Measurements from ENCODE around the gene EIF4G3.
"Not testable (repeated sequence)": the region's sequence is repeated elsewhere in the genome, so short reads cannot be mapped to it uniquely, and the experiment has no call there.

EIF4G3 gene

GRCh38 chr1:21045351-21045750, 131.3 kb downstream of the EIF4G3 start:
- Histone ChIP-seq H3K4me3 (ENCODE audit: low read length) (no peak overlapping the region), H3K27ac (ENCODE audit: low read depth, low read length) (no peak overlapping the region), H3K9ac (ENCODE audit: low read length) (no peak overlapping the region), H3K36me3 (ENCODE audit: control insufficient read depth, insufficient read depth, low read length) (no peaks in the 10 kb centered on the region), H3K4me1 (ENCODE audit: control insufficient read depth, insufficient read depth, low read length) (peaks cover 2% of the 10 kb centered on the region), H3K27me3 (ENCODE audit: control insufficient read depth, insufficient read depth, low read length) (no peaks in the 10 kb centered on the region)

GRCh38 chr1:21042929-21043605, 133.6 kb downstream of the EIF4G3 start:
- Histone ChIP-seq H3K36me3 (ENCODE audit: control insufficient read depth, insufficient read depth, low read length) (no peaks in the 10 kb centered on the region), H3K27ac (ENCODE audit: low read depth, low read length) (no peak overlapping the region), H3K4me1 (ENCODE audit: control insufficient read depth, insufficient read depth, low read length) (peaks cover 2% of the 10 kb centered on the region), H3K27me3 (ENCODE audit: control insufficient read depth, insufficient read depth, low read length) (no peaks in the 10 kb centered on the region), H3K9ac (ENCODE audit: low read length) (no peak overlapping the region), H3K4me3 (ENCODE audit: low read length) (no peak overlapping the region)

DNA sequence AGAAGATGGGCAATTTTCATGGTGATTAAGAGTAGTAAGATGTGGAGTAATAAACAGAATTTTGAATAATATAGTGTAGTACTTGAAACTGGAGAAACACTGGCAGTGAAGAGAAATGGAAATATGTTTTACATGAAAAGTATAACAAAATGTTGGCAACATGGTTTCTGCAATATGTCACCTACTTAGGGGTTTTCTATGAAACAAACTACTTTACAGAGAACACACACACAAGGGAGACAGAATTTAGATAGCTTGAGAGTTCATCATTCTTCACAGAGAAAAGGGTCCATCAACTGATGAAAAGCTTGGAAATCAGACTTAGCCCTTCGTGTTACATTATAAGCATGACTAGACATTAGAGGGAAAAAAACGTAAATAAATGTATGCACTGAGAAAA, 135.2 kb downstream of the EIF4G3 start:
- H3K9ac ChIP-seq (ENCODE audit: low read length), result no peak overlapping the region
- no peaks in the 10 kb centered on the region for H3K27me3 ChIP-seq (ENCODE audit: control insufficient read depth, insufficient read depth, low read length)
- no peak overlapping the region for H3K27ac ChIP-seq (ENCODE audit: low read depth, low read length)
- H3K4me3 ChIP-seq (ENCODE audit: low read length), result no peak overlapping the region
- H3K36me3 ChIP-seq (ENCODE audit: control insufficient read depth, insufficient read depth, low read length), result no peaks in the 10 kb centered on the region
- H3K4me1 ChIP-seq (ENCODE audit: control insufficient read depth, insufficient read depth, low read length), result peaks cover 2% of the 10 kb centered on the region

- Histone ChIP-seq H3K4me1 (ENCODE audit: control insufficient read depth, insufficient read depth, low read length) (peaks cover 5% of the 10 kb centered on the region), H3K9ac (ENCODE audit: low read length) (no peak overlapping the region)
These were observed 139.6 kb downstream of the EIF4G3 start for GRCh38 chr1:21037091-21037490.

GRCh38 chr1:21035794-21036193, 140.9 kb downstream of the EIF4G3 start:
- Histone ChIP-seq H3K36me3 (ENCODE audit: control insufficient read depth, insufficient read depth, low read length) (no peaks in the 10 kb centered on the region), H3K4me1 (ENCODE audit: control insufficient read depth, insufficient read depth, low read length) (peaks cover 5% of the 10 kb centered on the region), H3K27ac (ENCODE audit: low read depth, low read length) (no peak overlapping the region), H3K9ac (ENCODE audit: low read length) (no peak overlapping the region), H3K27me3 (ENCODE audit: control insufficient read depth, insufficient read depth, low read length) (no peaks in the 10 kb centered on the region), H3K4me3 (ENCODE audit: low read length) (no peak overlapping the region)

More at GRCh38 chr1:21037091-21037490, 139.6 kb downstream of the EIF4G3 start:
- Histone ChIP-seq H3K36me3 (ENCODE audit: control insufficient read depth, insufficient read depth, low read length) (no peaks in the 10 kb centered on the region), H3K27ac (ENCODE audit: low read depth, low read length) (no peak overlapping the region), H3K4me3 (ENCODE audit: low read length) (no peak overlapping the region), H3K27me3 (ENCODE audit: control insufficient read depth, insufficient read depth, low read length) (no peaks in the 10 kb centered on the region)

DNA sequence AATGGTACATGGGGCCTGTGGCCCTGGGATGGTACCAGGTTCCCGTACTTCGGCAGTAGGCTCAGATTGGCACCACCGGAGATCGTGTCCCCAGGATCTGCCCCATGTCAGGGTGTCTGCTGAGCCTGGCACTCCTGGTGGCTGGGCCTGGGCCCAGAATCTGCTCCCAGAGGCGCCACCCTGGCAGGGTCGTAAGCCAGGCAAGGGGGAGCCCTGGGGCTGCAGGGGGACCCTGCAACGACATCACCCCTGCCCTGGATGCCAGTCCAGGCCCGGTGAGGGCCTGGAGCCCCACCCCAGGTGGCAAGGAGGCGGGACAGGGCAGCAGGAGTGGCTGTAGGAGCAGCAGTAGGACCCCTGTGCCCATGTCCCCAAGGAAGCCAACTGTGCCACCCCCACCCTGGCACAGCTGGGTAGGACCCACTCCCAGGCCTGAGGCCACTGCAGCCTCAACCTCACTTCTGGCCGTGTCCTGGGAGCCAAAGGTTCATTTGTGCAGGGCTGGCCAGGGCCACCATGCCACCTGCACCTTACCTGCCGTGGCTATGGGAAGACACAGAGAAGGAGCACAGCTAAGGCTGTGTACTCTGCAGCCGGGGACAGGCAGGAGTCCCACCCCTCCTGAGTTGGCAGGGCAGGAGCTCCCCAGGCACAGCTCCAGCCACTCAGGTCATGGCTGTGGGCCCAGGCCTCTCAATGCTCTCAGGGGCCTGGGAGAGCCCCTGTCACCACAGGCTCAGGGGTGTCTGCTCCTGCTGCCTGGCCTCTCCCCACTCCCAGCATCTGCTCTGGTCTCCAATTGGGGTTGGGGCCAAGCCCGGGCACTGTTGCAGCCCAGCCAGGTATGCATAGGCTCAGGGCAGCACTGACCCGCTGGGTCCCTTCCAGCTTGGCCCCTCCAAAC, 141.7 kb downstream of the EIF4G3 start:
- peaks cover 5% of the 10 kb centered on the region for H3K4me1 ChIP-seq (ENCODE audit: control insufficient read depth, insufficient read depth, low read length)
- H3K27me3 ChIP-seq (ENCODE audit: control insufficient read depth, insufficient read depth, low read length), result no peaks in the 10 kb centered on the region
- no peak overlapping the region for H3K27ac ChIP-seq (ENCODE audit: low read depth, low read length)
- H3K4me3 ChIP-seq (ENCODE audit: low read length), result no peak overlapping the region
- no peak overlapping the region for H3K9ac ChIP-seq (ENCODE audit: low read length)
- no peaks in the 10 kb centered on the region for H3K36me3 ChIP-seq (ENCODE audit: control insufficient read depth, insufficient read depth, low read length)

- Histone ChIP-seq H3K9ac (ENCODE audit: low read length) (no peak overlapping the region), H3K4me1 (ENCODE audit: control insufficient read depth, insufficient read depth, low read length) (peaks cover 5% of the 10 kb centered on the region), H3K36me3 (ENCODE audit: control insufficient read depth, insufficient read depth, low read length) (no peaks in the 10 kb centered on the region), H3K4me3 (ENCODE audit: low read length) (no peak overlapping the region), H3K27ac (ENCODE audit: low read depth, low read length) (no peak overlapping the region), H3K27me3 (ENCODE audit: control insufficient read depth, insufficient read depth, low read length) (no peaks in the 10 kb centered on the region)
These were observed 144.0 kb downstream of the EIF4G3 start for GRCh38 chr1:21032741-21033140.

GRCh38 chr1:21030181-21030580, 146.5 kb downstream of the EIF4G3 start:
- H3K9ac ChIP-seq (ENCODE audit: low read length), result no peak overlapping the region
- no peak overlapping the region for H3K4me3 ChIP-seq (ENCODE audit: low read length)
- no peak overlapping the region for H3K27ac ChIP-seq (ENCODE audit: low read depth, low read length)
- H3K4me1 ChIP-seq (ENCODE audit: control insufficient read depth, insufficient read depth, low read length), result peaks cover 5% of the 10 kb centered on the region
- no peaks in the 10 kb centered on the region for H3K27me3 ChIP-seq (ENCODE audit: control insufficient read depth, insufficient read depth, low read length)
- no peaks in the 10 kb centered on the region for H3K36me3 ChIP-seq (ENCODE audit: control insufficient read depth, insufficient read depth, low read length)

DNA sequence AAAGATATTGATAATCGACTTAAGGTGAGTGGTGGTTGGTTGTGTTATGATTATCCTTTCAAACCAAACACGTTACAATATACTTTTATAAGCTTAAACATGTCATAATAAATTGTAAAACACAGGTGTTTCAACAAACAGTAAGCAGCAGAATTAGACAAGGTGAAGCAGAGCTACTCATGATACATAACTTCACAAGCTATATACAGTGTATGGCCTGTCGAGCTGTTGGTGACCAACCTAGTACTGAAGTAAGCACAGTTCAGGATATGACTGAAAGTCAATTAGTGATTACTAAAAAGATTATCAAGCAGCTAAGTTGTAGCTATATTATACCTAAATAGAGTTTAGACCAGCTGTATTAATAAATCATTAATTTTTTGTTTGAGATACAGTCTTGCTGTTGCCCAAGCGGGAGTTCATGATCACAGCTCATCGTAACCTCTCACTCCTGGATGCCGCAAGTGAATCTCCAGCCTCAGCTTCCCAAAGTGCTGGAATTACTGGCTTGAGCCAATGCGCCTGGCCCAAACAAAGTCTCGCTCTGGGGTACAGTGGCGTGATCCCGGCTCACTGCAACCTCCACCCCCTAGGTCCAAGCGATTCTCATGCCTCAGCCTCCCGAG, 148.1 kb downstream of the EIF4G3 start:
- Histone ChIP-seq H3K27me3 (ENCODE audit: control insufficient read depth, insufficient read depth, low read length) (no peaks in the 10 kb centered on the region), H3K36me3 (ENCODE audit: control insufficient read depth, insufficient read depth, low read length) (no peaks in the 10 kb centered on the region), H3K4me1 (ENCODE audit: control insufficient read depth, insufficient read depth, low read length) (peaks cover 5% of the 10 kb centered on the region), H3K9ac (ENCODE audit: low read length) (no peak overlapping the region), H3K27ac (ENCODE audit: low read depth, low read length) (no peak overlapping the region), H3K4me3 (ENCODE audit: low read length) (no peak overlapping the region)

DNA sequence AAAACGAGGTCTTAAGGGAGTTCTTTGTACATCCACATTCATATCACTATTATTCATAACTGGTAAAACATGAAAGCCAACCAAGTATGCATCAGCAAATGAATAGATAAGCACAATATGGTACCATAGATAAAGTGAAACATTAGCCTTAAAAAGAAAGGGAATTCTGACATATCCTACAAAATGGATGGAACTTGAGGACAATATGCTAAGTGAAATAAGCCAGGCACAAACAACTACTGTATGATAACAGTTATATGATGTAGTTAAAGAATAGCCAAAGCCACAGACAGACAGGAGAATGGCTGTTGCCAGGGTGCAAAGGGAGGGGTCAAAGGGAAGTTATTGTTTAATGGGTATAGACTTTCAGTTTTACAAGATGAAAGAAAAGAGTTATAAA, 148.9 kb downstream of the EIF4G3 start:
- H3K4me3 ChIP-seq (ENCODE audit: low read length), result no peak overlapping the region
- no peaks in the 10 kb centered on the region for H3K36me3 ChIP-seq (ENCODE audit: control insufficient read depth, insufficient read depth, low read length)
- H3K27ac ChIP-seq (ENCODE audit: low read depth, low read length), result no peak overlapping the region
- H3K9ac ChIP-seq (ENCODE audit: low read length), result no peak overlapping the region
- no peaks in the 10 kb centered on the region for H3K27me3 ChIP-seq (ENCODE audit: control insufficient read depth, insufficient read depth, low read length)
- H3K4me1 ChIP-seq (ENCODE audit: control insufficient read depth, insufficient read depth, low read length), result peaks cover 5% of the 10 kb centered on the region

DNA sequence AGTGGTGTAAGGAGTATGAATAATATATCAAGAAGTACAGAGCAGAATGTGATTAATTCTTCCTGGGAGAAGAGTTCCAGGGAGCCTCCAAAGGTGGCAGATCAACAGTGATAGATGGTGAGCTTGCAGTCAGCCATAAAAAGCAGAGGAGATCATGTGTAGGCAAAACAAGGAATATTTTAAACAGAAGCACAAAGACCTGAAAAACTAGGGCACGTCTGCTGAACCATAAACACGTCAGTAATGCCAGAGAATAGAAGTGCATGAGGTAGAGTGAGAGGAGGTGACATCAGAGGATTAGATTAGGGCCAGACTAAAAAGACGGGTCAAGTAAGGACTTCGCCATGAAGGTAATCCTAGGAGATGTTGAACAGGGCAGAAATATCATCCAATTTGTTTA, 151.8 kb downstream of the EIF4G3 start:
- Histone ChIP-seq H3K36me3 (ENCODE audit: control insufficient read depth, insufficient read depth, low read length) (no peaks in the 10 kb centered on the region), H3K9ac (ENCODE audit: low read length) (no peak overlapping the region), H3K4me3 (ENCODE audit: low read length) (no peak overlapping the region), H3K4me1 (ENCODE audit: control insufficient read depth, insufficient read depth, low read length) (peaks cover 19% of the 10 kb centered on the region), H3K27ac (ENCODE audit: low read depth, low read length) (no peak overlapping the region), H3K27me3 (ENCODE audit: control insufficient read depth, insufficient read depth, low read length) (no peaks in the 10 kb centered on the region)

DNA sequence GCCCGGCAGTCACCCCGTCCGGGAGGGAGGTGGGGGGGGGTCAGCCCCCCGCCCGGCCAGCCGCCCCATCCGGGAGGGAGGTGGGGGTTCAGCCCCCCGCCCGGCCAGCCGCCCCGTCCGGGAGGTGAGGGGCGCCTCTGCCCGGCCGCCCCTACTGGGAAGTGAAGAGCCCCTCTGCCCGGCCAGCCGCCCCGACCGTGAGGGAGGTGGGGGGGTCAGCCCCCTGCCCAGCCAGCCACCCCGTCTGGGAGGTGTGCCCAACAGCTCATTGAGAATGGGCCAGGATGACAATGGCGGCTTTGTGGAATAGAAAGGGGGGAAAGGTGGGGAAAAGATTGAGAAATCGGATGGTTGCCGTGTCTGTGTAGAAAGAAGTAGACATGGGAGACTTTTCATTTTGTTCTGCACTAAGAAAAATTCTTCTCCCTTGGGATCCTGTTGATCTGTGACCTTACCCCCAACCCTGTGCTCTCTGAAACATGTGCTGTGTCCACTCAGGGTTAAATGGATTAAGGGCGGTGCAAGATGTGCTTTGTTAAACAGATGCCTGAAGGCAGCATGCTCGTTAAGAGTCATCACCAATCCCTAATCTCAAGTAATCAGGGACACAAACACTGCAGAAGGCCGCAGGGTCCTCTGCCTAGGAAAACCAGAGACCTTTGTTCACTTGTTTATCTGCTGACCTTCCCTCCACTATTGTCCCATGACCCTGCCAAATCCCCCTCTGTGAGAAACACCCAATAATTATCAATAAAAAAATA, 152.4 kb downstream of the EIF4G3 start:
- H3K36me3 ChIP-seq (ENCODE audit: control insufficient read depth, insufficient read depth, low read length); H3K27me3 ChIP-seq (ENCODE audit: control insufficient read depth, insufficient read depth, low read length); H3K4me3 ChIP-seq (ENCODE audit: low read length); H3K27ac ChIP-seq (ENCODE audit: low read depth, low read length); H3K9ac ChIP-seq (ENCODE audit: low read length): not testable (repeated sequence)
- H3K4me1 ChIP-seq (ENCODE audit: control insufficient read depth, insufficient read depth, low read length), result peaks cover 19% of the 10 kb centered on the region
